Naive thymus-derived CD4-positive, alpha-beta T cell (primary cell): ENCODE measurements around the gene SRGAP1. TPM values are rescaled to one million over a fixed set of nuclear protein-coding genes. Genes with fewer than 3 reads are reported as not detected.

Experiments
- ATAC-seq: fragments of 150-1000 bp; cut with Tn5 transposase; 2 replicates; pipeline ENCODE4 v1.10.0; 2021; ENCODE audit warnings: mild to moderate bottlenecking, moderate library complexity
- CTCF ChIA-PET: fragments of 350-600 bp; sonication (Branson Sonifier 250); formaldehyde crosslinking; loops from one replicate; lab custom pipeline; 2021; ENCODE audit warnings: antibody characterized with exemption; lab: Charles Lee
- POLR2A ChIA-PET: fragments of 350-600 bp; sonication (Branson Sonifier 250); formaldehyde crosslinking; loops from one replicate; lab custom pipeline; 2021; ENCODE audit warnings: antibody characterized with exemption, inconsistent platforms; lab: Charles Lee
- DNase-seq, 9 donors: peaks; one replicate each; pipeline versions ENCODE4 v3.0.0 to v3.0.0-alpha.2; 2020 to 2022; ENCODE audit warnings: mixed read lengths in 1 of 9
- H3K27ac ChIP-seq: one replicate; pipeline ENCODE4 v1.7.0; 2013; ENCODE audit warnings: mild to moderate bottlenecking, low read depth, low read length, moderate library complexity
- H3K27me3 ChIP-seq, 2 donors: one replicate each; pipeline ENCODE4 v1.7.0; 2013; ENCODE audit warnings: low read length in 2 of 2, mild to moderate bottlenecking in 2 of 2, moderate library complexity in 2 of 2; ENCODE audit not compliant: control insufficient read depth in 2 of 2, insufficient read depth in 2 of 2
- H3K36me3 ChIP-seq, 3 experiments: 1 replicate in 2 of 3; 2 replicates in 1 of 3; pipeline ENCODE4 v1.7.0; 2013; ENCODE audit warnings: low read length in 3 of 3, mild to moderate bottlenecking in 3 of 3, moderate library complexity in 1 of 3; ENCODE audit not compliant: insufficient read depth in 3 of 3, control insufficient read depth in 2 of 3
- H3K4me1 ChIP-seq, 2 donors: one replicate each; pipeline ENCODE4 v1.7.0; 2013; ENCODE audit warnings: low read length in 2 of 2, mild to moderate bottlenecking in 2 of 2, moderate library complexity in 1 of 2; ENCODE audit not compliant: control insufficient read depth in 2 of 2, insufficient read depth in 2 of 2
- H3K4me3 ChIP-seq: 2 replicates; pipeline ENCODE4 v1.7.0; 2013; ENCODE audit warnings: mild to moderate bottlenecking, low read length
- H3K9me3 ChIP-seq, 3 experiments: 1 replicate in 2 of 3; 2 replicates in 1 of 3; pipeline ENCODE4 v1.7.0; 2013; ENCODE audit warnings: low read length in 3 of 3; ENCODE audit not compliant: control insufficient read depth in 2 of 3
- H3K27ac Mint-ChIP-seq, 9 donors: one replicate each; pipeline ENCODE4 v1.8.0; 2020 to 2022; ENCODE audit warnings: mixed read lengths in 9 of 9, mild to moderate bottlenecking in 8 of 9, moderate library complexity in 5 of 9, inconsistent platforms in 2 of 9
- H3K27me3 Mint-ChIP-seq, 5 donors: one replicate each; pipeline ENCODE4 v1.8.0; 2021 to 2022; ENCODE audit warnings: mixed read lengths in 5 of 5, mild to moderate bottlenecking in 1 of 5
- H3K36me3 Mint-ChIP-seq, 5 donors: one replicate each; pipeline ENCODE4 v1.8.0; 2020 to 2022; ENCODE audit warnings: mixed read lengths in 5 of 5, mild to moderate bottlenecking in 3 of 5, inconsistent platforms in 1 of 5
- H3K4me1 Mint-ChIP-seq, 7 donors: one replicate each; pipeline ENCODE4 v1.8.0; 2020 to 2022; ENCODE audit warnings: mixed read lengths in 7 of 7, mild to moderate bottlenecking in 3 of 7, inconsistent platforms in 1 of 7
- H3K4me3 Mint-ChIP-seq, 10 donors: one replicate each; pipeline ENCODE4 v1.8.0; 2020 to 2022; ENCODE audit warnings: mild to moderate bottlenecking in 10 of 10, mixed read lengths in 10 of 10, moderate library complexity in 6 of 10, inconsistent platforms in 2 of 10
- H3K9me3 Mint-ChIP-seq, 11 donors: one replicate each; pipeline ENCODE4 v1.8.0; 2020 to 2022; ENCODE audit warnings: mixed read lengths in 11 of 11, mild to moderate bottlenecking in 4 of 11, inconsistent platforms in 1 of 11, moderate library complexity in 1 of 11
- intact Hi-C, 2 donors: fragments of 100-400 bp; cut with micrococcal nuclease; formaldehyde crosslinking; loops; one replicate each; pipeline ENCODE4 v1.15.1; 2023
- polyA plus RNA-seq, 2 donors: library from polyadenylated mRNA; unstranded; fragments of 300-500 nt; fragmentation: Illumina TruSeq; gene quantifications; one replicate each; pipeline ENCODE4 v1.2.3, GENCODE V29; 2021
- total RNA-seq, 6 experiments: library from RNA in 5 of 6; stranded (reverse) in 5 of 6; gene quantifications; 1 replicate in 5 of 6; 2 replicates in 1 of 6; pipeline ENCODE4 v1.2.3 and lab custom pipeline; 2021 to 2026

The SRGAP1 gene
- total and polyA plus RNA-seq, 7 experiments from 2014 or later = 0.01 to 0.47 (median 0.08) TPM

DNA sequence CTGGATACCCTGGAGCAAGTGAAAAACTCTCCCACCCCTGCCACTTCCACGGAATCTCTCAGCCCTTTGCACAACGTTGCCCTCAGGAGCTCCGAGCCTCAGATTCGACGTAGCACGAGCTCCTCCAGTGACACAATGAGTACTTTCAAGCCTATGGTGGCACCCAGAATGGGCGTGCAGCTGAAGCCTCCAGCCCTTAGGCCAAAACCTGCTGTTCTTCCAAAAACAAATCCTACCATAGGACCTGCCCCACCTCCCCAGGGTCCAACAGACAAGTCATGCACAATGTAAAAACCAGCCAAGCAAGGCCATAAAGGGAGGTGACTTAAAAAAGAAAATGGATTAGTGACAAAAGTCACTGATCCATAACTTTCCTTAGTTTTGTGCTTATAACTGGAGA is 297.9 kb downstream of the SRGAP1 start:
- ATAC-seq (no peak), DNase-seq (no peak)
- ChIA-PET CTCF (no interaction called here), POLR2A (no interaction called here)
- peaks cover 0 to 4% (median 0%) of the 10 kb centered on the region in 5 donors for H3K27me3 Mint-ChIP-seq
- H3K4me1 ChIP-seq = no peaks in the 10 kb centered on the region
- no peak overlapping the region for H3K4me3 Mint-ChIP-seq
- no peak overlapping the region for H3K27ac ChIP-seq
- no peaks in the 10 kb centered on the region for H3K9me3 ChIP-seq
- H3K36me3 ChIP-seq = no peaks in the 10 kb centered on the region
- H3K4me3 ChIP-seq = no peak overlapping the region
- peaks cover 0 to 3% (median 0%) of the 10 kb centered on the region in 7 donors for H3K4me1 Mint-ChIP-seq
- peaks cover 0 to 15% (median 6%) of the 10 kb centered on the region in 5 donors for H3K36me3 Mint-ChIP-seq
- intact Hi-C loops = no loop called here
- H3K9me3 Mint-ChIP-seq = peaks cover 0 to 10% (median 0%) of the 10 kb centered on the region in 11 donors
- no peaks in the 10 kb centered on the region for H3K27me3 ChIP-seq
- H3K27ac Mint-ChIP-seq = no peak overlapping the region

DNA sequence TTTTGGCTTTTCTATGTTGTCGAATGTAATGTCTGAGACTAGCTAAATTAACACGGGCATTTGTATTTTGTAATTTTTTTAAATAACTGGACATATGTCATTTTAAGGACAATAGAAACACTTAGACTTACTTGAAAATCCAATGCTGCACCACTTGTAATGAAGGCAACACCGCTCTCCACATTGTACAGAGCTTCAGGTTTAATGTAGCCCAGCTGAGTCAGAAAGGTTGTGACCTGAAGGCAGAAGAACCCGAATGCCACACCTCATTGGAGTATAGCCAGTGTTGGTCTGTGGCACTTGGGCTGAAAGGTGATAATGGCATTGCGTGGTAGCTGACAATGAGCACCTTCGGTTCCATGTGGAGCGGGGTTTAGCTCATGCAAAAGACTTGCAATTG is 298.3 kb downstream of the SRGAP1 start:
- peaks cover 0 to 8% (median 0%) of the 10 kb centered on the region in 11 donors for H3K9me3 Mint-ChIP-seq
- no peaks in the 10 kb centered on the region for H3K4me1 ChIP-seq
- no peak for DNase-seq
- H3K27me3 ChIP-seq = no peaks in the 10 kb centered on the region
- H3K27ac ChIP-seq = no peak overlapping the region
- H3K27ac Mint-ChIP-seq = no peak overlapping the region
- H3K4me1 Mint-ChIP-seq = peaks cover 0 to 4% (median 0%) of the 10 kb centered on the region in 7 donors
- peaks cover 0 to 16% (median 6%) of the 10 kb centered on the region in 5 donors for H3K36me3 Mint-ChIP-seq
- peaks cover 0 to 4% (median 0%) of the 10 kb centered on the region in 5 donors for H3K27me3 Mint-ChIP-seq
- ChIA-PET POLR2A (no interaction called here), CTCF (no interaction called here)
- intact Hi-C loops = no loop called here
- no peaks in the 10 kb centered on the region for H3K36me3 ChIP-seq
- H3K4me3 ChIP-seq = no peak overlapping the region
- ATAC-seq = no peak
- no peak overlapping the region for H3K4me3 Mint-ChIP-seq
- H3K9me3 ChIP-seq = no peaks in the 10 kb centered on the region

DNA sequence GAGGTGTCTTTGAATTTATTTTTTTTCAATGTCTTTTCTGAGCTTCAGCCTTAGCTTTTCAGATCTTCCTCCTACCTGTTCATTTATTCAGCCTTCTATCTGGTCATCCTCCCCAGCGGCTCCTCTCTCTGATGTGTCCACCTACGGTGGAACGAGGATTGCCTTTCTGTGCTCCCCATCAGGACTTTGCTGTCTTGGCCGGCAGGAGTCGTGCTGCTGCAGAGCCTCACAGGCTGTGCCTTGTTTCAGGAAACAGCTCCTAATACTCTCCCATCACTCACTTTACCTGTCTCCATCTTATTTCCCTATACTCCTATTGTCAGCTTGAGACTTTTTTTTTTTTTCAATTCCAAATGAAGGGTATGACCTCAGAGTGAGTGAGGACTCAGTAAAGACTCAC is 300.7 kb downstream of the SRGAP1 start:
- H3K27me3 ChIP-seq = no peaks in the 10 kb centered on the region
- H3K9me3 ChIP-seq = no peaks in the 10 kb centered on the region
- CTCF ChIA-PET = no interaction called here
- H3K27ac Mint-ChIP-seq = peak overlapping the region in 1 of 9 donors; percentile 26
- no peak overlapping the region for H3K4me3 Mint-ChIP-seq
- no peaks in the 10 kb centered on the region for H3K27me3 Mint-ChIP-seq
- H3K27ac ChIP-seq = no peak overlapping the region
- POLR2A ChIA-PET = no interaction called here
- peaks cover 0 to 8% (median 0%) of the 10 kb centered on the region in 11 donors for H3K9me3 Mint-ChIP-seq
- H3K4me1 ChIP-seq = no peaks in the 10 kb centered on the region
- peaks cover 0 to 22% (median 6%) of the 10 kb centered on the region in 5 donors for H3K36me3 Mint-ChIP-seq
- ATAC-seq = no peak
- H3K4me3 ChIP-seq = no peak overlapping the region
- H3K4me1 Mint-ChIP-seq = peaks cover 0 to 4% (median 0%) of the 10 kb centered on the region in 7 donors
- no peaks in the 10 kb centered on the region for H3K36me3 ChIP-seq
- no peak for DNase-seq
- intact Hi-C loops = no loop called here

DNA sequence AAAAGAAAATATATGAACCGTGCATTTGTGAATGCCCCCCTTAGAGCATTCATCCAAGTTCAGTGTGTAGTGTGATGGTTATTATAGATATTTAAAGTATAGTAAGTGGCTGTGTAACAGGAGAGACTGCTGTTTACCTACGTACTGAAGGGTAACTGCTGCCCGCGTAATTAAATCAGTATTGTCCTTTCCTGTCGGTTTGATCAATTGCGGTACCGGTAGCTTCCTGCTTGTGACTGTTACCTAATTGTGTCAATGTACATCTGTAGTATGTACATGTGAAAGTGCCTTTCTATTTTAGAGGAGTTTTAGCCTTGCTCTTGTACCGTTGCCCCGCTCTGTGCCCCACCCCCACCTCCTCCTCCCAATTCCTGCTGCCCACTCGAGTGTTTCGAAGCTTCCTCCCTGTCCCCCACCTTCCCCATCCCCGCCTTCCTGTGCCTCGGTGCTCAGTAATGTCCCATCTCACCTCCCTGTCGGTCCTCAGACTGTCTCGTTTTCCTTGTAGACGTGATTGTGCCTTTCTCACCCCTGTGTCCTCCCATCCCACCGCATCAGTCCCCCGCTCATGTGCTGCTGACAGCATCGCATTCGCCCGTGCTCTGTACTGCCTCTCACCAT is 302.6 kb downstream of the SRGAP1 start:
- Histone ChIP-seq H3K4me3 (no peak overlapping the region), H3K27ac (no peak overlapping the region), H3K4me1 (no peaks in the 10 kb centered on the region), H3K27me3 (no peaks in the 10 kb centered on the region), H3K9me3 (no peaks in the 10 kb centered on the region), H3K36me3 (no peaks in the 10 kb centered on the region)
- peak overlapping the region in 9 of 10 donors; percentile 10 to 66 (median 27) for H3K4me3 Mint-ChIP-seq
- POLR2A ChIA-PET = no interaction called here
- peaks cover 0 to 4% (median 0%) of the 10 kb centered on the region in 7 donors for H3K4me1 Mint-ChIP-seq
- H3K27me3 Mint-ChIP-seq = no peaks in the 10 kb centered on the region
- ATAC-seq = no peak
- peaks cover 0 to 27% (median 9%) of the 10 kb centered on the region in 5 donors for H3K36me3 Mint-ChIP-seq
- DNase-seq = no peak
- intact Hi-C loops = no loop called here
- CTCF ChIA-PET = interaction anchor here (0.6 kb wide), 1 partner anchor 543 kb away, joined by 3 read pairs; no protein-coding TSS in a partner anchor
- peak overlapping the region in 1 of 9 donors; percentile 76 for H3K27ac Mint-ChIP-seq
- H3K9me3 Mint-ChIP-seq = peaks cover 0 to 8% (median 0%) of the 10 kb centered on the region in 11 donors

DNA sequence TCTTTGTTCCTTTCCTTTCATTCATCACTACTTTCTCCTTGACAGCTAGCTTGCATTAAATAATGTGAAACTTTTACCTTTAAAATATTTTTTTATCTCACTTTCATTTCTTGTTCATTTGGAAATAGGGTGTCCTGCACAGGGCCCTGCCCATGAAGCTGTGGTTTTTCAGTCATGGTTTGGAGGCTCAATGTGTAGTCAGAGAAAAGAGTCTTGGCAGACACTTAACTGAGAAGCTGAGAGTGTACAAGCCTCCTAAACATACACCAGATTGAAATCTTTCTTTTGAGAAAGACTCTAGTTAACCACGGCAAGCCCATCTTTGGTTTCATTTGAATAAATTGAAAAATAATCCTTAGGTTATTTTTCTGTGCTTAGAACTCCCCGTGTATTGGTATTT is 303.4 kb downstream of the SRGAP1 start:
- Histone ChIP-seq H3K27ac (no peak overlapping the region), H3K9me3 (no peaks in the 10 kb centered on the region), H3K27me3 (no peaks in the 10 kb centered on the region), H3K4me3 (no peak overlapping the region), H3K4me1 (no peaks in the 10 kb centered on the region), H3K36me3 (no peaks in the 10 kb centered on the region)
- H3K27ac Mint-ChIP-seq = no peak overlapping the region
- intact Hi-C loops = no loop called here
- ChIA-PET POLR2A (no interaction called here), CTCF (interaction anchor here (0.6 kb wide), 1 partner anchor 542 kb away, joined by 3 read pairs; no protein-coding TSS in a partner anchor)
- peak overlapping the region in 2 of 10 donors; percentile 27 to 66 for H3K4me3 Mint-ChIP-seq
- H3K4me1 Mint-ChIP-seq = peaks cover 0 to 4% (median 0%) of the 10 kb centered on the region in 7 donors
- H3K9me3 Mint-ChIP-seq = peaks cover 0 to 8% (median 0%) of the 10 kb centered on the region in 11 donors
- DNase-seq = no peak
- peaks cover 0 to 30% (median 9%) of the 10 kb centered on the region in 5 donors for H3K36me3 Mint-ChIP-seq
- ATAC-seq = no peak
- H3K27me3 Mint-ChIP-seq = no peaks in the 10 kb centered on the region

DNA sequence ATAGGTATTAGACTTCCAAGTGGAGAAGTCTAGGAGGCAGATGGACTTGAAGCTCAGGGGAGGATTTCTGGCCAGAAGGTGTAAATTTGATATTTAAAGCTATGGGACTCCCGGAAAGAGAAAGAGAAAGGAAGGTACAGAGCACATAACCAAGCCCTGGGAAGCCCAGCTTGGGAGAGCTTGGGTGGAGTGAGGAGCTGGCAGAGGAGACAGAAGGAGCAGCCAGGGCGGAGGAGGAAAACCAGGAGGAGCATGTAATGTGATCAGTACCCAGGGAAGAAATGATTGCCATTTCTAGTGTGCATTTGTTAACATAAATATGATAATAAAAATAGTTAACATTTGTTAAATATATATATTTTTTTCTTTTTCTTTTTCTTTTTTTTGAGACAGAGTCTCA is 310.2 kb downstream of the SRGAP1 start:
- no peaks in the 10 kb centered on the region for H3K36me3 ChIP-seq
- CTCF ChIA-PET = no interaction called here
- no peaks in the 10 kb centered on the region for H3K27me3 ChIP-seq
- no peaks in the 10 kb centered on the region for H3K9me3 ChIP-seq
- H3K4me3 Mint-ChIP-seq = no peak overlapping the region
- peaks cover 0 to 1% (median 0%) of the 10 kb centered on the region in 7 donors for H3K4me1 Mint-ChIP-seq
- no peak for DNase-seq
- H3K36me3 Mint-ChIP-seq = peaks cover 0 to 40% (median 19%) of the 10 kb centered on the region in 5 donors
- H3K4me1 ChIP-seq = no peaks in the 10 kb centered on the region
- H3K27ac Mint-ChIP-seq = no peak overlapping the region
- no peak overlapping the region for H3K27ac ChIP-seq
- no peak for ATAC-seq
- H3K4me3 ChIP-seq = no peak overlapping the region
- peaks cover 0 to 17% (median 3%) of the 10 kb centered on the region in 11 donors for H3K9me3 Mint-ChIP-seq
- POLR2A ChIA-PET = no interaction called here
- intact Hi-C loops = no loop called here
- H3K27me3 Mint-ChIP-seq = no peaks in the 10 kb centered on the region
